Hematopoietic multipotent progenitor cell (in vitro differentiated cells): Measurements from ENCODE around the gene SULT2B1. TPM values are rescaled to one million over a fixed set of nuclear protein-coding genes. Genes with fewer than 3 reads are reported as not detected.

Experiments used
- DNase-seq, 3 donors: peaks; one replicate each; pipeline ENCODE4 v3.0.0-alpha.2; 2011 to 2015; ENCODE audit warnings: low read depth in 2 of 3, low spot score in 2 of 3
- total RNA-seq: library from RNA; depleted of rRNA; stranded (reverse); fragments of >200 nt; gene quantifications from one replicate; pipeline ENCODE4 v1.2.3, GENCODE V29; 2012

Gene SULT2B1
- total RNA-seq, 1 donor: not detected

- no peak for DNase-seq
Measured at GRCh38 chr19:48646722-48647216, 94.8 kb downstream of the SULT2B1 start.

- no peak for DNase-seq
Measured at GRCh38 chr19:48648134-48648533, 96.2 kb downstream of the SULT2B1 start.

Other genes with a start within 250 kb of the SULT2B1 start
- gene EMP3, start 226.6 kb upstream of the SULT2B1 start, total RNA-seq: 229 TPM
- 6.2 TPM for gene TMEM143, start 188.2 kb upstream of the SULT2B1 start, total RNA-seq
- gene SYNGR4, start 187.8 kb upstream of the SULT2B1 start, total RNA-seq: not detected
- gene KDELR1, start 160.6 kb upstream of the SULT2B1 start, total RNA-seq: 75.9 TPM
- gene GRIN2D, start 158.5 kb upstream of the SULT2B1 start, total RNA-seq: 0.54 TPM
- 41.2 TPM for gene GRWD1, start 106.2 kb upstream of the SULT2B1 start, total RNA-seq
- gene KCNJ14, start 96.6 kb upstream of the SULT2B1 start, total RNA-seq: 1.6 TPM
- gene CYTH2, start 82.8 kb upstream of the SULT2B1 start, total RNA-seq: 62.7 TPM
- 0.54 TPM for gene LMTK3, start 40.3 kb upstream of the SULT2B1 start, total RNA-seq
- not detected for gene SPACA4, start 54.6 kb downstream of the SULT2B1 start, total RNA-seq
- 3.2 TPM for gene FAM83E, start 62.9 kb downstream of the SULT2B1 start, total RNA-seq
- 4,879 TPM for gene RPL18, start 67.0 kb downstream of the SULT2B1 start, total RNA-seq
- gene SPHK2, start 67.3 kb downstream of the SULT2B1 start, total RNA-seq: 10.0 TPM
- 9.4 TPM for gene DBP, start 85.2 kb downstream of the SULT2B1 start, total RNA-seq
- 2.4 TPM for gene CA11, start 94.0 kb downstream of the SULT2B1 start, total RNA-seq
- 1.6 TPM for gene NTN5, start 120.8 kb downstream of the SULT2B1 start, total RNA-seq
- under 0.01 TPM for gene FUT2, start 143.8 kb downstream of the SULT2B1 start, total RNA-seq
- 1.1 TPM for gene MAMSTR, start 167.6 kb downstream of the SULT2B1 start, total RNA-seq
- 0.54 TPM for gene RASIP1, start 188.4 kb downstream of the SULT2B1 start, total RNA-seq
- gene IZUMO1, start 194.7 kb downstream of the SULT2B1 start, total RNA-seq: under 0.01 TPM
- 1.6 TPM for gene FUT1, start 200.5 kb downstream of the SULT2B1 start, total RNA-seq
- not detected for gene FGF21, start 203.4 kb downstream of the SULT2B1 start, total RNA-seq